ENCODE results near the gene FOXL3.

- TF ChIP-seq POLR2AphosphoS5 (IDR thresholded peaks at IDR 0.05; ENCODE audit: low read depth) (no peak), ZNF331 (CRISPR knock-in tag; IDR thresholded peaks at IDR 0.05; ENCODE audit: low read depth) (no peak), CREB1 (CRISPR knock-in tag; IDR thresholded peaks at IDR 0.05; ENCODE audit: low read depth) (no peak), EZH2 (IDR thresholded peaks at IDR 0.05; ENCODE audit: low read depth, unreplicated experiment) (no peak), EZH2phosphoT487 (IDR thresholded peaks at IDR 0.05; ENCODE audit: unreplicated experiment) (no peak), REST (IDR thresholded peaks at IDR 0.05; ENCODE audit: unreplicated experiment) (no peak), ZNF114 (CRISPR knock-in tag; IDR thresholded peaks at IDR 0.05) (no peak), STAT1 (IDR thresholded peaks at IDR 0.05; ENCODE audit: unreplicated experiment) (no peak)
- TF ChIP-seq, protein P1, sequence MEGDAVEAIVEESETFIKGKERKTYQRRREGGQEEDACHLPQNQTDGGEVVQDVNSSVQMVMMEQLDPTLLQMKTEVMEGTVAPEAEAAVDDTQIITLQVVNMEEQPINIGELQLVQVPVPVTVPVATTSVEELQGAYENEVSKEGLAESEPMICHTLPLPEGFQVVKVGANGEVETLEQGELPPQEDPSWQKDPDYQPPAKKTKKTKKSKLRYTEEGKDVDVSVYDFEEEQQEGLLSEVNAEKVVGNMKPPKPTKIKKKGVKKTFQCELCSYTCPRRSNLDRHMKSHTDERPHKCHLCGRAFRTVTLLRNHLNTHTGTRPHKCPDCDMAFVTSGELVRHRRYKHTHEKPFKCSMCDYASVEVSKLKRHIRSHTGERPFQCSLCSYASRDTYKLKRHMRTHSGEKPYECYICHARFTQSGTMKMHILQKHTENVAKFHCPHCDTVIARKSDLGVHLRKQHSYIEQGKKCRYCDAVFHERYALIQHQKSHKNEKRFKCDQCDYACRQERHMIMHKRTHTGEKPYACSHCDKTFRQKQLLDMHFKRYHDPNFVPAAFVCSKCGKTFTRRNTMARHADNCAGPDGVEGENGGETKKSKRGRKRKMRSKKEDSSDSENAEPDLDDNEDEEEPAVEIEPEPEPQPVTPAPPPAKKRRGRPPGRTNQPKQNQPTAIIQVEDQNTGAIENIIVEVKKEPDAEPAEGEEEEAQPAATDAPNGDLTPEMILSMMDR (conservative IDR thresholded peaks at IDR 0.05; ENCODE audit: low read depth in 2 of 2) = no peak
Observed at GRCh38 chr7:295155-296154, 5.5 kb downstream of the FOXL3 start.

Data from GM23338 (cell line).